ENCODE data around the gene VEZF1.

DNA sequence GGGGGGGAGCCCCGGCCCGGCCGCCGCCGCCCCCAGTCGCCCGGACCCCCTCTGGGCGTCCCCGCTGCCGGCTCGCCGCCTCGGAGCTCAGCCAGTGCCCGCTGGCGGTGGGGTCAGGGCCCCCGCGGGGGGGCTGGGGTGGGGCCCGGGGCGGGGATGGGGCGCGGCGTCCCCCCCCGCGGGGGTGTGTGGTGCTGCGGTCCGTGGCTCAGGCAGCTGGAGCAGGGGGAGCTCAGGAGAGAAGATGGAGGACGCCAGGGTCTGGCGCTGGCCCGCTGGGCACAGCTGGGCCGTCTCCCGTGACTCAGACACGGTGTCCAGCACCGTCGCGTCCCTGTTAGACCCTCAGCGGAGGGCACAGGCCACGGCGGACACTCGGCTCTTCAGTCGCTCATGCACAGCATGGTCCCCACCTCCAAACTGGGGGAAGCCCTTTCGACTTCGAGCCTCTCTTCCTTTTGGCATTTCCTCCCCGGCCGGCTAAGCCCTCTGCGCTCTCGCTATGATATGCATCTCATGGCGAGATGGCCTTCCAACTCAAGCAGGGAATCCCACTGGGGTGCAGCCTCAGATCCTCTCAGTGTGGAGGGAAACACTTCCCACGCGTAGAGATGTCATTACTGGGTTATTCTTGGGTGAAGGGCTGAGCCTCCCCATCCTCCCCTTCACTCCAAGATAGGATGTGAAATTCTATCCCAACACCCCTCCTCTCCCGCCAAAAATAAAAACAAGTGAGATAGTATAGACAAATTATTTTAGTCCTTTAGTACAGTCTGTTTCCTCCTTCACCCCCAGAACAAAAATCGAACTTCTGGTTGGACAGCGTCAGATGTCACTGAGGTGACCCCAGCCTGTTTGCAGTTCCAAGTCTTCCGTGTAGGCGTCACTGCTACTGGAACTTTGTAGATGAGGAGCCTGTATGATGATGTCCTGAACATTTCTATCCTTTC is 522 bp upstream of the VEZF1 start:
- TF ChIP-seq, protein P1, sequence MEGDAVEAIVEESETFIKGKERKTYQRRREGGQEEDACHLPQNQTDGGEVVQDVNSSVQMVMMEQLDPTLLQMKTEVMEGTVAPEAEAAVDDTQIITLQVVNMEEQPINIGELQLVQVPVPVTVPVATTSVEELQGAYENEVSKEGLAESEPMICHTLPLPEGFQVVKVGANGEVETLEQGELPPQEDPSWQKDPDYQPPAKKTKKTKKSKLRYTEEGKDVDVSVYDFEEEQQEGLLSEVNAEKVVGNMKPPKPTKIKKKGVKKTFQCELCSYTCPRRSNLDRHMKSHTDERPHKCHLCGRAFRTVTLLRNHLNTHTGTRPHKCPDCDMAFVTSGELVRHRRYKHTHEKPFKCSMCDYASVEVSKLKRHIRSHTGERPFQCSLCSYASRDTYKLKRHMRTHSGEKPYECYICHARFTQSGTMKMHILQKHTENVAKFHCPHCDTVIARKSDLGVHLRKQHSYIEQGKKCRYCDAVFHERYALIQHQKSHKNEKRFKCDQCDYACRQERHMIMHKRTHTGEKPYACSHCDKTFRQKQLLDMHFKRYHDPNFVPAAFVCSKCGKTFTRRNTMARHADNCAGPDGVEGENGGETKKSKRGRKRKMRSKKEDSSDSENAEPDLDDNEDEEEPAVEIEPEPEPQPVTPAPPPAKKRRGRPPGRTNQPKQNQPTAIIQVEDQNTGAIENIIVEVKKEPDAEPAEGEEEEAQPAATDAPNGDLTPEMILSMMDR (IDR thresholded peaks at IDR 0.05; ENCODE audit: borderline replicate concordance, extremely low read depth, low read length, poor library complexity, severe bottlenecking) = no peak
- TF ChIP-seq EZH2 (IDR thresholded peaks at IDR 0.05; ENCODE audit: borderline replicate concordance, low read depth, low read length, severe bottlenecking) = no peak
